Mammary epithelial cell (primary cell): Measurements from ENCODE around the gene FRY.

ENCODE experiments used
- CTCF ChIP-seq, 2 donors: IDR thresholded peaks in 1 of 2; conservative IDR thresholded peaks in 1 of 2; 2 replicates each; pipeline ENCODE4 v1.5.1; 2011 to 2012; ENCODE audit warnings: inconsistent platforms in 2 of 2, low read length in 2 of 2, mild to moderate bottlenecking in 2 of 2, control low read depth in 1 of 2, low read depth in 1 of 2; ENCODE audit not compliant: insufficient read depth in 1 of 2; ENCODE audit errors: extremely low read depth in 1 of 2
- EZH2 ChIP-seq: IDR thresholded peaks from 2 replicates; pipeline ENCODE4 v1.6.1; 2012; ENCODE audit warnings: low read length, inconsistent platforms, borderline replicate concordance

GRCh38 chr13:32024750-32025149 lies 6.8 kb upstream of the FRY start:
- no peak for TF ChIP-seq EZH2
- no peak for TF ChIP-seq CTCF (conservative IDR thresholded peaks at IDR 0.05 in 1 of 2, IDR thresholded peaks at IDR 0.05 in 1 of 2; ENCODE audit: extremely low read depth in 1 of 2, insufficient read depth in 1 of 2, low read depth in 1 of 2, low read length in 2 of 2)
